ENCODE data around the gene PVR.
"Not testable (repeated sequence)": the region's sequence is repeated elsewhere in the genome, so short reads cannot be mapped to it uniquely, and the experiment has no call there.

Gene PVR

GRCh38 chr19:44609219-44609618 lies 34.5 kb upstream of the PVR start:
- Mint-ChIP-seq H3K4me1 (ENCODE audit: low read depth in 2 of 2) (no peaks in the 10 kb centered on the region), H3K27ac (no peak overlapping the region), H3K9me3 (no peaks in the 10 kb centered on the region), H3K4me3 (no peak overlapping the region), H3K36me3 (ENCODE audit: insufficient read depth) (peaks cover 3% of the 10 kb centered on the region), H3K27me3 (peaks cover 19 to 38% of the 10 kb centered on the region in 2 donors)
- no peak for DNase-seq
- no peak for ATAC-seq (replicated peaks)

DNA sequence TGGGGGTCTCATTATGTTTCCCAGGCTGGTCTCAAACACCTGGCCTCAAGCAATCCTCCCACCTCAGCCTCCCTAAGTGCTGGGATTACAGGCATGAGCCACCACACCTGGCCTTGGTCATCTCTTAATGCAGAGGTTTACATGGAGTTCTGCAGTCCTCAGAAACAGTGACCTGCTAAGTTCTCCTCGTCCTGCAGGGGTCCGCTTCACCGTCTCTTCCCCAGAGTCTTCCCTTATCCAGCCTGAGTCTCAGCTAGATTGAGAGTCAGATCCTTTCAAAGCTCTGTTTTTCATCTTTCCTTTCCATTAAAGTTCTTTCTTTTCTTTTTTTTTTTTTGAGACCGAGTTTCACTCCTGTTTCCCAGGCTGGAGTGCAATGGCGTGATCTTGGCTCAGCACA lies 33.2 kb upstream of the PVR start:
- H3K27ac Mint-ChIP-seq; H3K36me3 Mint-ChIP-seq (ENCODE audit: insufficient read depth); H3K4me3 Mint-ChIP-seq; DNase-seq; H3K4me1 Mint-ChIP-seq (ENCODE audit: low read depth in 2 of 2); H3K9me3 Mint-ChIP-seq; ATAC-seq (replicated peaks): not testable (repeated sequence)
- H3K27me3 Mint-ChIP-seq, result peaks cover 14 to 38% of the 10 kb centered on the region in 2 donors

DNA sequence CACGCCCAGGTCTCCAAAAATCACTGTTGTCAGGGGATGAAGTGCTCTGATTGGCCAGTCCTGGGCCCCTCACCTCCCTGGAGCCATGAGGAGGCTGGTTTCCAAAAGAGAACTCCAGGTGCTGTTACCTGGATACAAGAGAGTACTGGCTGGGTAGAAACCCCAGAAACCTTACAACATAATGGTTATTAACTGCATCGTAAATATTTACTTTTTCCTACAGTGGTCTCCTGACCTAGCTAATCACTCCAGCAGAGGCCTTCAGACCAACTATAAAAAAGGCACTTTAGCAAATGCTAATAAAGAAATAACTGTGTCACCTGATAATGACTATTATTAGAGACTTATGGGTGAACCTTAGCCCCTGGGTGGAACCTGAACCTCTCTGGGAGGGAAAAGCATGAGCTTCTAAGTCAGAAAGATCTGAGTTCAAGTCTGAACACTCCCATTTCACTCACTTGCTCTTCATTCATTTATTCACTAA lies 31.9 kb upstream of the PVR start:
- Mint-ChIP-seq H3K27me3 (peaks cover 14 to 38% of the 10 kb centered on the region in 2 donors), H3K27ac (no peak overlapping the region)

GRCh38 chr19:44613295-44614178 lies 30.2 kb upstream of the PVR start, which contains the start of gene IGSF23:
Gene IGSF23, plus strand, starts transcription at chr19:44613563. Its CDS starts 83 bp downstream, at chr19:44613646.
- Mint-ChIP-seq H3K4me1 (ENCODE audit: low read depth in 2 of 2) (no peaks in the 10 kb centered on the region), H3K9me3 (no peaks in the 10 kb centered on the region), H3K27me3 (peaks cover 6 to 31% of the 10 kb centered on the region in 2 donors), H3K27ac (no peak within 1 kb of the TSS), H3K36me3 (ENCODE audit: insufficient read depth) (peaks cover 3% of the 10 kb centered on the region), H3K4me3 (no peak within 1 kb of the TSS)
- ATAC-seq (replicated peaks) (no peak), DNase-seq (no peak)

More for the DNA sequence above, 31.9 kb upstream of the PVR start:
- ATAC-seq (replicated peaks), result no peak
- no peak overlapping the region for H3K4me3 Mint-ChIP-seq
- no peak for DNase-seq
- no peaks in the 10 kb centered on the region for H3K4me1 Mint-ChIP-seq (ENCODE audit: low read depth in 2 of 2)
- H3K9me3 Mint-ChIP-seq, result no peaks in the 10 kb centered on the region
- peaks cover 3% of the 10 kb centered on the region for H3K36me3 Mint-ChIP-seq (ENCODE audit: insufficient read depth)

- no peak for ATAC-seq (replicated peaks)
- H3K27ac Mint-ChIP-seq, result no peak overlapping the region
- H3K4me1 Mint-ChIP-seq (ENCODE audit: low read depth in 2 of 2), result no peaks in the 10 kb centered on the region
- H3K9me3 Mint-ChIP-seq, result no peaks in the 10 kb centered on the region
- peaks cover under 1% of the 10 kb centered on the region for H3K36me3 Mint-ChIP-seq (ENCODE audit: insufficient read depth)
- DNase-seq, result no peak
- H3K4me3 Mint-ChIP-seq, result no peak overlapping the region
- peaks cover 6 to 24% of the 10 kb centered on the region in 2 donors for H3K27me3 Mint-ChIP-seq
Measured at GRCh38 chr19:44614313-44614712, 29.4 kb upstream of the PVR start.

- Mint-ChIP-seq H3K4me1 (ENCODE audit: low read depth in 2 of 2) (no peaks in the 10 kb centered on the region), H3K36me3 (ENCODE audit: insufficient read depth) (no peaks in the 10 kb centered on the region), H3K27ac (no peak overlapping the region), H3K4me3 (no peak overlapping the region), H3K27me3 (peaks cover 6 to 17% of the 10 kb centered on the region in 2 donors), H3K9me3 (no peaks in the 10 kb centered on the region)
- ATAC-seq (replicated peaks), result no peak
- no peak for DNase-seq
Measured at GRCh38 chr19:44615863-44616247, 27.9 kb upstream of the PVR start.

GRCh38 chr19:44617110-44617880 lies 26.4 kb upstream of the PVR start:
- Mint-ChIP-seq H3K36me3 (ENCODE audit: insufficient read depth) (no peaks in the 10 kb centered on the region), H3K9me3 (no peaks in the 10 kb centered on the region), H3K27ac (no peak overlapping the region), H3K27me3 (peaks cover 6 to 10% of the 10 kb centered on the region in 2 donors), H3K4me3 (no peak overlapping the region), H3K4me1 (ENCODE audit: low read depth in 2 of 2) (no peaks in the 10 kb centered on the region)
- no peak for DNase-seq
- no peak for ATAC-seq (replicated peaks)

- Mint-ChIP-seq H3K27me3 (peaks cover 10 to 11% of the 10 kb centered on the region in 2 donors), H3K4me1 (ENCODE audit: low read depth in 2 of 2) (no peaks in the 10 kb centered on the region), H3K9me3 (no peaks in the 10 kb centered on the region), H3K36me3 (ENCODE audit: insufficient read depth) (no peaks in the 10 kb centered on the region), H3K27ac (no peak overlapping the region), H3K4me3 (no peak overlapping the region)
- DNase-seq (no peak), ATAC-seq (replicated peaks) (no peak)
Measured at GRCh38 chr19:44618640-44619357, 24.9 kb upstream of the PVR start.

GRCh38 chr19:44620667-44621066 lies 23.0 kb upstream of the PVR start:
- no peak overlapping the region for H3K27ac Mint-ChIP-seq
- H3K27me3 Mint-ChIP-seq, result peaks cover 11 to 12% of the 10 kb centered on the region in 2 donors
- no peak overlapping the region for H3K4me3 Mint-ChIP-seq
- no peaks in the 10 kb centered on the region for H3K4me1 Mint-ChIP-seq (ENCODE audit: low read depth in 2 of 2)
- no peak for ATAC-seq (replicated peaks)
- no peaks in the 10 kb centered on the region for H3K9me3 Mint-ChIP-seq
- no peaks in the 10 kb centered on the region for H3K36me3 Mint-ChIP-seq (ENCODE audit: insufficient read depth)
- no peak for DNase-seq

DNA sequence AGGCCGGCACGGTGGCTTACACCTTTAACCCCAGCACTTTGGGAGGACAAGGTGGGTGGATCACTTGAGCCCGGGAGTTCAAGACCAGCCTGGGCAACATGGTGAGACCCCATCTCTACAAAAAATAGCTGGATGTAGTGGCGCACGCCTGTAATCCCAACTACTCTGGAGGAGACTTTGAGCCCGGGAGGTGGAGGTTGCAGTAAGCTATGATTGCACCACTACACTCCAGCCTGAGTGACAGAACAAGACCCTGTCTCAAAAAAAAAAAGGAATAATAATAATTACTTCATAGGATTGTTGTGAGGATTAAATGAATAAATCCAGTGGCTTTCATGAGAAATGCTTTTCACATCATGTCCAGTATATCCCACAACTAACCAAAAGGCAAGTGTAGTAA lies 22.3 kb upstream of the PVR start:
- Mint-ChIP-seq H3K4me3 (no peak overlapping the region), H3K36me3 (ENCODE audit: insufficient read depth) (no peaks in the 10 kb centered on the region), H3K4me1 (ENCODE audit: low read depth in 2 of 2) (no peaks in the 10 kb centered on the region), H3K27me3 (peaks cover 18 to 19% of the 10 kb centered on the region in 2 donors), H3K27ac (no peak overlapping the region), H3K9me3 (peaks cover 0 to under 1% of the 10 kb centered on the region in 2 donors)
- ATAC-seq (replicated peaks), result no peak
- DNase-seq, result no peak

DNA sequence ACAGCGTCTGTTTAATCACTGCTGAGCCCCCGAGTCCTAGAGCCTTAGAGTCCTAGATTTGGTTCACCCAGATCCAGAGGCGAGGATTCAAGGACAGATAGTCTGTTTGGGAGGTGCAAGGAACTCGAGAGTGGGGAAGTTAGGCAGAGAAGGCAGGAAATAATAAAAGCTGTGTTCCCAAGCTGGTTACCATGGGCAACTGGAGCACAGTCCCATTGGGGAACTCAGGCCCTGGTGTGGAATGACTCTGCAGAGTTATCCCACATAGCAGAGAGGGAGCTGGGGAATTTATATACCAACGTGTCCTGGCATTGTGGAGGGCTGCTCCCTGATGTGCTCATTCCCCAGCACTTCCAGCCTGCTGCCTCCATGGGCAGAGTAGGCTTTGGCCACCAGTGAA lies 20.6 kb upstream of the PVR start:
- Mint-ChIP-seq H3K4me1 (ENCODE audit: low read depth in 2 of 2) (no peaks in the 10 kb centered on the region), H3K27ac (no peak overlapping the region), H3K27me3 (peaks cover 27 to 31% of the 10 kb centered on the region in 2 donors), H3K4me3 (no peak overlapping the region), H3K36me3 (ENCODE audit: insufficient read depth) (no peaks in the 10 kb centered on the region), H3K9me3 (peaks cover 4 to 7% of the 10 kb centered on the region in 2 donors)
- no peak for ATAC-seq (replicated peaks)
- no peak for DNase-seq

DNA sequence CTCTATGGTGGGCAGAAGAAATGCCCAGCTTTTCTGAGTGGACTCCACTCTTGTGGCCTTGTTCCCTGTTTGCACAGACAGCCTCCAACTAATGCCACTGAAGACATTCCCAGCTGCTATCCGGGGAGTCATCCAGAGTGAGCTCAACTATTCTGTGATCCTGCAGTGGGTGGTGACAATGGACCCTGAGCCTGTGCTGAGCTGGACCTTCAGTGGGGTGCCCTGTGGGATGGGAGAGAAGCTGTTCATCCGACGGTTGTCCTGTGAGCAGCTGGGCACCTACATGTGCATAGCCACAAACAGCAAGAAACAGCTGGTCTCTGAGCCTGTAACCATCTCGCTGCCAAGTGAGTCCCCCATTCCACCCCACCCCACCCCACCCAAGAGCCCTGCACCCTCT lies 20.1 kb upstream of the PVR start:
- peaks cover 4 to 7% of the 10 kb centered on the region in 2 donors for H3K9me3 Mint-ChIP-seq
- DNase-seq (no peak), ATAC-seq (replicated peaks) (no peak)
- H3K27ac Mint-ChIP-seq, result no peak overlapping the region
- no peak overlapping the region for H3K4me3 Mint-ChIP-seq
- peaks cover 32 to 36% of the 10 kb centered on the region in 2 donors for H3K27me3 Mint-ChIP-seq
- H3K4me1 Mint-ChIP-seq (ENCODE audit: low read depth in 2 of 2), result no peaks in the 10 kb centered on the region
- H3K36me3 Mint-ChIP-seq (ENCODE audit: insufficient read depth), result no peaks in the 10 kb centered on the region

DNA sequence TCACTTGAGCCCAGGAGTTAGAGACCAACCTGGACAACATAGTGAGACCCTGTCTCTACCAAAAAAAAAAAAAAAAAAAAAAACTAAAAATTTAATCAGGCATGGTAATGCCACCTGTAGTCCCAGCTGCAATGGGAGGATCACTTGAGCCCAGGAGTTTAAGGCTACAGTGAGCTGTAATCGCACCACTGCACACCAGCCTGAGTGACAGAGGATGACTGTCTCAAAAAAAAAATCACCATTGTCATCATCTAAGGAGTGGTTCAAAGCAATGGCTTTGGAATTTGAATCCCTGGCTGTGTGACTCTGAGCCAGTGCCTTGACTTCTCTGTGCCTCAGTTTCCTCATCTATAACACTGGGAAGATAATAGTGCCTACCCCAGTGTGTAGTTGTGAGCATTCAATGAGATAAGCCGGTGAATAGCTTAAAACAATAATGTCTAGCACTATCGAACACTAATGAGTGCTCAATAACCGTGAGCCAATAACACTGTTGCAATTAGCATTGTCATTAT lies 18.8 kb upstream of the PVR start:
- H3K27me3 Mint-ChIP-seq, result peaks cover 35 to 42% of the 10 kb centered on the region in 2 donors
- H3K36me3 Mint-ChIP-seq (ENCODE audit: insufficient read depth), result no peaks in the 10 kb centered on the region
- peaks cover 6 to 7% of the 10 kb centered on the region in 2 donors for H3K9me3 Mint-ChIP-seq
- H3K4me1 Mint-ChIP-seq (ENCODE audit: low read depth in 2 of 2), result no peaks in the 10 kb centered on the region
- H3K27ac Mint-ChIP-seq, result no peak overlapping the region
- ATAC-seq (replicated peaks) (no peak), DNase-seq (no peak)
- H3K4me3 Mint-ChIP-seq, result no peak overlapping the region
